ENCODE measurements around the gene PHLDB2.

DNA sequence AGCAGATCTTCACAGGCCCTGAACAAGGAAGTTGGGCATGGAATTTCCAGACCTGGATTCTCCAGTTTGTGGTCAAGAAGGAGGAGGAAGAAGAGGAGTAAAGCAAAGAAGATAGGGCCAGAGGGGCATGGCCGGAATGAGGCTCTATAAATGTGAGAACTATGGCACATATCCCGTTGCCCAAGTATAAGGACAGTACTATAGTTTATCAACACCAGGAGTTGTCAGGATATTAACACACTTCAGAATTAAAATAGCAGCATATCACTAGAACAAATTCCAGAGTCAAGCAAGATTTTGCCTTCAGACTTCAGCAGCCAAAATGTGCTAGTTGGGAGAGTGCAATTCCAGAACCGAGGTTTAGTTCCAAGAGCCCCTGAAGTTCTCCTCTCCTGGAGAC lies 38.4 kb upstream of the PHLDB2 start:
- TF ChIP-seq CEBPB (IDR thresholded peaks at IDR 0.05) (no peak), RNF2 (IDR thresholded peaks at IDR 0.05; ENCODE audit: borderline replicate concordance, low read depth) (no peak), FOSL2 (IDR thresholded peaks at IDR 0.05) (no peak), FOSL2 (CRISPR knock-in tag; IDR thresholded peaks at IDR 0.05) (no peak), RAD21 (conservative IDR thresholded peaks at IDR 0.05 in 1 of 2, IDR thresholded peaks at IDR 0.05 in 1 of 2) (no peak), POLR2AphosphoS2 (conservative IDR thresholded peaks at IDR 0.05; ENCODE audit: low read length) (no peak)
- TF ChIP-seq, protein P1, sequence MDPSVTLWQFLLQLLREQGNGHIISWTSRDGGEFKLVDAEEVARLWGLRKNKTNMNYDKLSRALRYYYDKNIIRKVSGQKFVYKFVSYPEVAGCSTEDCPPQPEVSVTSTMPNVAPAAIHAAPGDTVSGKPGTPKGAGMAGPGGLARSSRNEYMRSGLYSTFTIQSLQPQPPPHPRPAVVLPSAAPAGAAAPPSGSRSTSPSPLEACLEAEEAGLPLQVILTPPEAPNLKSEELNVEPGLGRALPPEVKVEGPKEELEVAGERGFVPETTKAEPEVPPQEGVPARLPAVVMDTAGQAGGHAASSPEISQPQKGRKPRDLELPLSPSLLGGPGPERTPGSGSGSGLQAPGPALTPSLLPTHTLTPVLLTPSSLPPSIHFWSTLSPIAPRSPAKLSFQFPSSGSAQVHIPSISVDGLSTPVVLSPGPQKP (IDR thresholded peaks at IDR 0.05; ENCODE audit: low read depth, low read length) = no peak
- TF ChIP-seq, protein P2, sequence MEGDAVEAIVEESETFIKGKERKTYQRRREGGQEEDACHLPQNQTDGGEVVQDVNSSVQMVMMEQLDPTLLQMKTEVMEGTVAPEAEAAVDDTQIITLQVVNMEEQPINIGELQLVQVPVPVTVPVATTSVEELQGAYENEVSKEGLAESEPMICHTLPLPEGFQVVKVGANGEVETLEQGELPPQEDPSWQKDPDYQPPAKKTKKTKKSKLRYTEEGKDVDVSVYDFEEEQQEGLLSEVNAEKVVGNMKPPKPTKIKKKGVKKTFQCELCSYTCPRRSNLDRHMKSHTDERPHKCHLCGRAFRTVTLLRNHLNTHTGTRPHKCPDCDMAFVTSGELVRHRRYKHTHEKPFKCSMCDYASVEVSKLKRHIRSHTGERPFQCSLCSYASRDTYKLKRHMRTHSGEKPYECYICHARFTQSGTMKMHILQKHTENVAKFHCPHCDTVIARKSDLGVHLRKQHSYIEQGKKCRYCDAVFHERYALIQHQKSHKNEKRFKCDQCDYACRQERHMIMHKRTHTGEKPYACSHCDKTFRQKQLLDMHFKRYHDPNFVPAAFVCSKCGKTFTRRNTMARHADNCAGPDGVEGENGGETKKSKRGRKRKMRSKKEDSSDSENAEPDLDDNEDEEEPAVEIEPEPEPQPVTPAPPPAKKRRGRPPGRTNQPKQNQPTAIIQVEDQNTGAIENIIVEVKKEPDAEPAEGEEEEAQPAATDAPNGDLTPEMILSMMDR (IDR thresholded peaks at IDR 0.05) = no peak
